IPS-15b (cell line): ENCODE data around the gene GLRX3.

ENCODE experiments used
- H3K27me3 ChIP-seq: one replicate; pipeline ENCODE4 v1.6.1; 2013; ENCODE audit warnings: low read length; ENCODE audit not compliant: control insufficient read depth, insufficient read depth
- H3K36me3 ChIP-seq: one replicate; pipeline ENCODE4 v1.6.1; 2013; ENCODE audit warnings: low read length; ENCODE audit not compliant: control insufficient read depth, insufficient read depth
- H3K4me1 ChIP-seq: one replicate; pipeline ENCODE4 v1.6.1; 2013; ENCODE audit warnings: mild to moderate bottlenecking, low read length; ENCODE audit not compliant: control insufficient read depth, insufficient read depth
- H3K4me3 ChIP-seq: one replicate; pipeline ENCODE4 v1.5.1; 2013; ENCODE audit warnings: low read depth, low read length
- H3K9ac ChIP-seq: one replicate; pipeline ENCODE4 v1.6.1; 2013; ENCODE audit warnings: low read depth, mild to moderate bottlenecking, low read length
- H3K9me3 ChIP-seq: one replicate; pipeline ENCODE4 v1.6.1; 2013; ENCODE audit warnings: mild to moderate bottlenecking, low read length; ENCODE audit not compliant: control insufficient read depth, insufficient read depth

Gene GLRX3

GRCh38 chr10:130175074-130175473 lies 38.9 kb downstream of the GLRX3 start:
- H3K4me3 ChIP-seq: no peak overlapping the region
- no peaks in the 10 kb centered on the region for H3K27me3 ChIP-seq
- no peak overlapping the region for H3K9ac ChIP-seq
- H3K4me1 ChIP-seq: no peaks in the 10 kb centered on the region
- peaks cover 13% of the 10 kb centered on the region for H3K36me3 ChIP-seq
- H3K9me3 ChIP-seq: no peaks in the 10 kb centered on the region

GRCh38 chr10:130177250-130177649 lies 41.1 kb downstream of the GLRX3 start:
- H3K4me1 ChIP-seq: no peaks in the 10 kb centered on the region
- no peaks in the 10 kb centered on the region for H3K27me3 ChIP-seq
- H3K36me3 ChIP-seq: peaks cover 20% of the 10 kb centered on the region
- H3K9me3 ChIP-seq: no peaks in the 10 kb centered on the region
- no peak overlapping the region for H3K4me3 ChIP-seq
- H3K9ac ChIP-seq: no peak overlapping the region

GRCh38 chr10:130179640-130180039 lies 43.4 kb downstream of the GLRX3 start:
- H3K9me3 ChIP-seq: no peaks in the 10 kb centered on the region
- no peaks in the 10 kb centered on the region for H3K4me1 ChIP-seq
- H3K9ac ChIP-seq: no peak overlapping the region
- H3K4me3 ChIP-seq: no peak overlapping the region
- peaks cover 17% of the 10 kb centered on the region for H3K36me3 ChIP-seq
- no peaks in the 10 kb centered on the region for H3K27me3 ChIP-seq

GRCh38 chr10:130180416-130180815 lies 44.2 kb downstream of the GLRX3 start:
- Histone ChIP-seq H3K9ac (no peak overlapping the region), H3K4me1 (no peaks in the 10 kb centered on the region), H3K9me3 (no peaks in the 10 kb centered on the region), H3K4me3 (no peak overlapping the region), H3K27me3 (no peaks in the 10 kb centered on the region), H3K36me3 (peaks cover 23% of the 10 kb centered on the region)

- no peaks in the 10 kb centered on the region for H3K4me1 ChIP-seq
- no peaks in the 10 kb centered on the region for H3K9me3 ChIP-seq
- H3K4me3 ChIP-seq: no peak overlapping the region
- H3K27me3 ChIP-seq: no peaks in the 10 kb centered on the region
- no peak overlapping the region for H3K9ac ChIP-seq
- H3K36me3 ChIP-seq: peaks cover 30% of the 10 kb centered on the region
Measured at GRCh38 chr10:130181858-130182257, 45.7 kb downstream of the GLRX3 start.

- Histone ChIP-seq H3K27me3 (no peaks in the 10 kb centered on the region), H3K4me3 (no peak overlapping the region), H3K9me3 (no peaks in the 10 kb centered on the region), H3K4me1 (no peaks in the 10 kb centered on the region), H3K9ac (no peak overlapping the region), H3K36me3 (peaks cover 32% of the 10 kb centered on the region)
Measured at GRCh38 chr10:130185591-130185990, 49.4 kb downstream of the GLRX3 start.

- no peaks in the 10 kb centered on the region for H3K9me3 ChIP-seq
Measured at GRCh38 chr10:130188195-130189175, 52.3 kb downstream of the GLRX3 start.

GRCh38 chr10:130189608-130190054 lies 53.4 kb downstream of the GLRX3 start:
- Histone ChIP-seq H3K9me3 (no peaks in the 10 kb centered on the region), H3K4me1 (peaks cover 2% of the 10 kb centered on the region), H3K27me3 (peaks cover 3% of the 10 kb centered on the region), H3K4me3 (no peak overlapping the region), H3K9ac (no peak overlapping the region), H3K36me3 (peaks cover 16% of the 10 kb centered on the region)

More at GRCh38 chr10:130188195-130189175, 52.3 kb downstream of the GLRX3 start:
- no peak overlapping the region for H3K9ac ChIP-seq
- peaks cover 19% of the 10 kb centered on the region for H3K36me3 ChIP-seq
- H3K4me3 ChIP-seq: no peak overlapping the region
- no peaks in the 10 kb centered on the region for H3K4me1 ChIP-seq
- H3K27me3 ChIP-seq: peaks cover 3% of the 10 kb centered on the region

GRCh38 chr10:130190055-130190736 lies 54.0 kb downstream of the GLRX3 start:
- no peaks in the 10 kb centered on the region for H3K9me3 ChIP-seq
- peak overlapping the region; percentile 52 for H3K4me3 ChIP-seq
- H3K9ac ChIP-seq: no peak overlapping the region
- H3K27me3 ChIP-seq: peaks cover 3% of the 10 kb centered on the region
- H3K4me1 ChIP-seq: peaks cover 2% of the 10 kb centered on the region
- peaks cover 11% of the 10 kb centered on the region for H3K36me3 ChIP-seq

GRCh38 chr10:130190737-130191115 lies 54.5 kb downstream of the GLRX3 start:
- peaks cover 2% of the 10 kb centered on the region for H3K4me1 ChIP-seq
- H3K9ac ChIP-seq: no peak overlapping the region
- peaks cover 3% of the 10 kb centered on the region for H3K27me3 ChIP-seq
- peaks cover 6% of the 10 kb centered on the region for H3K36me3 ChIP-seq
- peak overlapping the region; percentile 52 for H3K4me3 ChIP-seq
- H3K9me3 ChIP-seq: no peaks in the 10 kb centered on the region

GRCh38 chr10:130191380-130191779 lies 55.2 kb downstream of the GLRX3 start:
- Histone ChIP-seq H3K36me3 (peaks cover 6% of the 10 kb centered on the region), H3K9me3 (no peaks in the 10 kb centered on the region), H3K4me3 (no peak overlapping the region), H3K4me1 (peaks cover 2% of the 10 kb centered on the region), H3K27me3 (peaks cover 3% of the 10 kb centered on the region), H3K9ac (no peak overlapping the region)
